MM.1S (cell line): Measurements from ENCODE around the gene GABARAPL2.

Experiments used
- CTCF ChIP-seq: fragments of 300-600 bp; sonication (generic); IDR thresholded peaks from 2 replicates; pipeline ENCODE4 v1.5.1; 2016; ENCODE audit warnings: antibody characterized with exemption, low read length, mixed read lengths
- EZH2 ChIP-seq: fragments of 300-600 bp; sonication (generic); optimal IDR thresholded peaks from 2 replicates; pipeline ENCODE3; 2017; ENCODE audit warnings: low read depth, mild to moderate bottlenecking, antibody characterized with exemption, low read length, mixed read lengths
- EZH2phosphoT487 ChIP-seq: fragments of 300-600 bp; sonication (generic); IDR thresholded peaks from 2 replicates; pipeline ENCODE4 v1.6.1; 2018; ENCODE audit warnings: antibody characterized with exemption, low read length

DNA sequence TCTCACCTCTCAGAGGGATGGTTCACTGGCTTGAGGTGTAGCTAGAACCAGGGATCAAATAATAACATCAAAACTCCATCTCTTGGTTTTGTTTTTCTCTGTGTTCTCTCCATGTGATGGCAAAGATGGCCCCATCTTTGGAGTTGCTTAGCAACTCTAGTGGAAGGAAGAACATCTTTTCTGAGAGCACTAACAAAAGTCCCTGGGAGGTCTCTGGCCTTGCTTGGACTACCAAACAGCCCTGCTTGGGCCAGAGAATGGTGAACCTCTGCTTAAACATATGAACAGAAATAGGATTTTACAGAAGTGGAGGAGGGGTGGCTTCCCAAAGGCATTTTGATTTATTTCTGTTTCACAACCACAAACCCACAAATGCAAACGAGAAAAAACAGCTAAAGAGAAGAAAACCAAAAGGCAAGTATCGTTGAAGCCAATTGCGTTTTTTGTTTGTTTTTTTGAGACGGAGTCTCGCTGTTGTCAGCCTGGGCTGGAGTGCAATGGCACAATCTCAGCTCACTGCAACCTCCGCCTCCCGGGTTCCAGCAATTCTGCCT lies 13.2 kb downstream of the GABARAPL2 start:
- TF ChIP-seq CTCF (no peak), EZH2 (no peak), EZH2phosphoT487 (no peak)
